Endothelial cell (in vitro differentiated cells): ENCODE measurements around the gene NLGN1. TPM values are rescaled to one million over a fixed set of nuclear protein-coding genes. Genes with fewer than 3 reads are reported as not detected.

ENCODE experiments used
- DNase-seq: peaks from one replicate; pipeline ENCODE4 v3.0.0; 2021; ENCODE audit warnings: low spot score
- H3K27ac Mint-ChIP-seq: one replicate; pipeline ENCODE4 v1.8.0; 2021; ENCODE audit warnings: mixed read lengths, inconsistent platforms; ENCODE audit not compliant: unreplicated experiment
- H3K27me3 Mint-ChIP-seq: one replicate; pipeline ENCODE4 v1.8.0; 2021; ENCODE audit warnings: mild to moderate bottlenecking, moderate library complexity, mixed read lengths, inconsistent platforms; ENCODE audit not compliant: unreplicated experiment
- H3K36me3 Mint-ChIP-seq: one replicate; pipeline ENCODE4 v1.8.0; 2021; ENCODE audit warnings: mild to moderate bottlenecking, low read depth, mixed read lengths, inconsistent platforms; ENCODE audit not compliant: unreplicated experiment
- H3K4me1 Mint-ChIP-seq: one replicate; pipeline ENCODE4 v1.8.0; 2021; ENCODE audit warnings: mild to moderate bottlenecking, mixed read lengths, inconsistent platforms; ENCODE audit not compliant: unreplicated experiment
- H3K4me3 Mint-ChIP-seq: one replicate; pipeline ENCODE4 v1.8.0; 2021; ENCODE audit warnings: mild to moderate bottlenecking, mixed read lengths, inconsistent platforms; ENCODE audit not compliant: unreplicated experiment
- H3K9me3 Mint-ChIP-seq: one replicate; pipeline ENCODE4 v1.8.0; 2021; ENCODE audit warnings: mixed read lengths, inconsistent platforms; ENCODE audit not compliant: unreplicated experiment
- total RNA-seq: library from RNA; stranded (reverse); fragmentation: NEBNext Ultra II Directional; extraction: Animal tissue kit (Norgen Biotek cat#: 25700); gene quantifications from one replicate; pipeline ENCODE4 v1.2.1, GENCODE V29; 2021; ENCODE audit not compliant: unreplicated experiment
- TF ChIP-seq, protein P1 (sequence below): fragments of 200-600 bp; sonication (generic); IDR thresholded peaks from one replicate; pipeline ENCODE4 v1.5.0; 2021; ENCODE audit warnings: antibody characterized with exemption; ENCODE audit not compliant: unreplicated experiment

NLGN1 gene
- total RNA-seq, 1 donor from 2014 or later, result 27.6 TPM

DNA sequence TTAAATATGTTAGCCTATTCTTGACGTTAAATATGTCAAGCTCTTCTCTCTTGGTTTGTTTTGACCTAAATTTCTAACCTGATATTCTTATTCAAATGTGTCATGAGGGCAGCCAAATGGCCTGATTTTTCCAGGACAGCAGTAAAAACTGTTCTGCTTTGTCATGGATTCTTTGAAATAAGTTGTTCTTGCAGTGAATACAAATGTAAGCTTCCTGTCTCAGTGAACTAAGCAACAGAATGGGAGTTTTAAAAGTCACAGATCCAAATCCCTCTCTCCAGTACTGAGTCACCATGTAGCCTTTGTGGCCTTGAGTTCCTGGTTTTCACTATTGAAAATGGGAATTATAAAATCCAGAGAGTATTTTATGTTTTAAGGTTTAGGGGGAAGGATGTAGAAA is 301.8 kb downstream of the NLGN1 start:
- Mint-ChIP-seq H3K36me3 (no peaks in the 10 kb centered on the region), H3K27ac (no peak overlapping the region), H3K27me3 (peaks cover 2% of the 10 kb centered on the region), H3K9me3 (no peaks in the 10 kb centered on the region), H3K4me3 (no peak overlapping the region), H3K4me1 (no peaks in the 10 kb centered on the region)
- TF ChIP-seq, protein P1, sequence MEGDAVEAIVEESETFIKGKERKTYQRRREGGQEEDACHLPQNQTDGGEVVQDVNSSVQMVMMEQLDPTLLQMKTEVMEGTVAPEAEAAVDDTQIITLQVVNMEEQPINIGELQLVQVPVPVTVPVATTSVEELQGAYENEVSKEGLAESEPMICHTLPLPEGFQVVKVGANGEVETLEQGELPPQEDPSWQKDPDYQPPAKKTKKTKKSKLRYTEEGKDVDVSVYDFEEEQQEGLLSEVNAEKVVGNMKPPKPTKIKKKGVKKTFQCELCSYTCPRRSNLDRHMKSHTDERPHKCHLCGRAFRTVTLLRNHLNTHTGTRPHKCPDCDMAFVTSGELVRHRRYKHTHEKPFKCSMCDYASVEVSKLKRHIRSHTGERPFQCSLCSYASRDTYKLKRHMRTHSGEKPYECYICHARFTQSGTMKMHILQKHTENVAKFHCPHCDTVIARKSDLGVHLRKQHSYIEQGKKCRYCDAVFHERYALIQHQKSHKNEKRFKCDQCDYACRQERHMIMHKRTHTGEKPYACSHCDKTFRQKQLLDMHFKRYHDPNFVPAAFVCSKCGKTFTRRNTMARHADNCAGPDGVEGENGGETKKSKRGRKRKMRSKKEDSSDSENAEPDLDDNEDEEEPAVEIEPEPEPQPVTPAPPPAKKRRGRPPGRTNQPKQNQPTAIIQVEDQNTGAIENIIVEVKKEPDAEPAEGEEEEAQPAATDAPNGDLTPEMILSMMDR, result no peak
- no peak for DNase-seq

DNA sequence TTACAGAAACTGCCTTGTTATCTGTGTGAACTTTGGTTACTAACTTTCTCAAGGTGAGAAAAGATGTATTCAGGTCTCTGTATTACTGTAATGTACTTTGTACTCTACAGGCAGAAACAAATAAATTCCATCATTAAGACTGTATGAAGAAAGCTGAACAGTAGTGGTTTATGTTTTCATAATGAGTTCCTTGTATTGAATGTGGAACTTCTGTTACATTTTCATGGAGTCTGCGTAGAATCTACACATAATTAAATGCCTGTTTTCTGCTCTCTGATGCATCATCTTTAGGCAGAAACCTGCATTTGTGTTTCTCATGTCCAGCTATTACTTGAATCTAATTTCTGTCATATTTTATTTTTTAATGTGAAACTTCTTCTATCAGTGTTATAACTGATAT is 302.8 kb downstream of the NLGN1 start:
- Mint-ChIP-seq H3K27ac (no peak overlapping the region), H3K4me3 (no peak overlapping the region), H3K4me1 (no peaks in the 10 kb centered on the region), H3K36me3 (no peaks in the 10 kb centered on the region), H3K9me3 (no peaks in the 10 kb centered on the region), H3K27me3 (peaks cover 2% of the 10 kb centered on the region)
- TF ChIP-seq, protein P1, result no peak
- no peak for DNase-seq

DNA sequence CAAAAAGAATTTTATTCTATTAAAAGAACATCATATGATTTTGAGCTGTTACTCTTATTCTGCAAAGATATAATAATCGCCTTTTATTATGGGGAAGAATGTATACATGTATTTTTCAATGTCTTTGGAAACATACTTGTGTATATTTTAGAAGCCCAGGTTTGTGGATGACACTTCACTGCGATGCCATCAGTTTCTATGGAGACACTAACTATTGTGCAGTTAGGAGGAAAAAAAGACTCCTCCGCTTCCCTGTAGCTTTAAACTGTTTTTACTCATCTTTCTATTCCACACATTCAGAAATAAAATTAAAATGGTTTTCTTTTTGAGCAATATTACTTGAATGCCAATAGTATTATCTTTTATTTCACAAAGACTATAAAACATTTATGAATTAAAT is 305.0 kb downstream of the NLGN1 start:
- no peaks in the 10 kb centered on the region for H3K9me3 Mint-ChIP-seq
- H3K4me3 Mint-ChIP-seq, result no peak overlapping the region
- peaks cover 2% of the 10 kb centered on the region for H3K27me3 Mint-ChIP-seq
- TF ChIP-seq, protein P1, result no peak
- no peak overlapping the region for H3K27ac Mint-ChIP-seq
- H3K4me1 Mint-ChIP-seq, result no peaks in the 10 kb centered on the region
- no peak for DNase-seq
- no peaks in the 10 kb centered on the region for H3K36me3 Mint-ChIP-seq

DNA sequence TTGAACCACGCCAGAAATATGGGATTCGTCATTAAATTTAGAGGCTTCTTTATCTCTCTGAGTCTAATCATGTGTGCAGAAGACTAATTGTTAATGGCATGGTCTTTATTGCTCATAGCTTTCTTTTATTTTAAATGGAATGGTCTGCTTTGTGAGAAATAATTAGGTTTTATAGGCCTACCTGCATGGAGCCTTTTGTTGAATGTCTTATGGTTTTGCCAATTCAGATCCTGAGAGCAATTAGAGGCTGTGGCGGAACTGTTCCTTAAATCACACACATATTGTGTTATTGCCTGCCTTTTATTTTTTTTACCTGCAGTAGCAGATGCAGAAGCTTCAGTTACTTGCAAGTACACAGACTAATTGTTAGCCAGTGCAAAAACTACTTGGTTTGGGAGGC is 306.2 kb downstream of the NLGN1 start:
- TF ChIP-seq, protein P1, result no peak
- no peak overlapping the region for H3K4me3 Mint-ChIP-seq
- no peaks in the 10 kb centered on the region for H3K9me3 Mint-ChIP-seq
- no peak for DNase-seq
- peaks cover 2% of the 10 kb centered on the region for H3K27me3 Mint-ChIP-seq
- H3K36me3 Mint-ChIP-seq, result no peaks in the 10 kb centered on the region
- H3K27ac Mint-ChIP-seq, result no peak overlapping the region
- no peaks in the 10 kb centered on the region for H3K4me1 Mint-ChIP-seq

DNA sequence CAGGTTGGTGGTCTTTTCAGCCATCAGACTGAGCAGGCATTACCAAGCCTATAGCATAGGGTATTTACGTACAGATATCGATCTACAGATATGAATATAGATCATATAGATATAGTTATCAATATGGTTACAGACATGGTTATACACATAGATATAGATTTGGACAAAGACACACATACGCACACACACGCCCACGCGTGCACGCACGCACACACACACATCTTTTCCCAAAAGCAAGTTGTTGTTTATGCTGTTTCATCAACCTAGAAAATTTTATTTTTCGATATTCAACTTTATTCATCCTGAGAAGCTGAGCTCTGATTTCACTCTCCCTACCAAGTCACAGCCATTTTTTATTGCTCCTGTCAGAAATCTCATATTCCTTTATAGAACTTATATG is 309.1 kb downstream of the NLGN1 start:
- H3K4me3 Mint-ChIP-seq, result no peak overlapping the region
- DNase-seq, result no peak
- no peaks in the 10 kb centered on the region for H3K27me3 Mint-ChIP-seq

More for the DNA sequence above, 309.1 kb downstream of the NLGN1 start:
- Mint-ChIP-seq H3K27ac (no peak overlapping the region), H3K9me3 (no peaks in the 10 kb centered on the region), H3K36me3 (no peaks in the 10 kb centered on the region), H3K4me1 (peaks cover under 1% of the 10 kb centered on the region)
- TF ChIP-seq, protein P1, result no peak
